Liver (tissue), 9 donors: Measurements from ENCODE around the gene RBMS2. TPM values are rescaled to one million over a fixed set of nuclear protein-coding genes. Genes with fewer than 3 reads are reported as not detected.
"Not testable (repeated sequence)": the region's sequence is repeated elsewhere in the genome, so short reads cannot be mapped to it uniquely, and the experiment has no call there.

Experiments used
- DNase-seq: peaks from one replicate; pipeline ENCODE4 v3.0.0-alpha.2; 2017; ENCODE audit warnings: low spot score
- H3K27ac ChIP-seq, 2 donors: one replicate each; pipeline ENCODE4 v1.7.0; 2013; ENCODE audit warnings: inconsistent platforms in 2 of 2, low read length in 2 of 2, control low read depth in 1 of 2, low read depth in 1 of 2, mild to moderate bottlenecking in 1 of 2
- H3K27me3 ChIP-seq, 4 donors: one replicate each; pipeline versions ENCODE4 v1.6.1 to v1.7.0; 2013; ENCODE audit warnings: low read length in 3 of 4, inconsistent platforms in 1 of 4, mild to moderate bottlenecking in 1 of 4, moderate library complexity in 1 of 4; ENCODE audit not compliant: control insufficient read depth in 4 of 4, insufficient read depth in 4 of 4
- H3K36me3 ChIP-seq, 4 donors: one replicate each; pipeline versions ENCODE4 v1.6.1 to v1.7.0; 2013; ENCODE audit warnings: low read length in 3 of 4, mild to moderate bottlenecking in 3 of 4, low read depth in 1 of 4, moderate library complexity in 1 of 4; ENCODE audit not compliant: control insufficient read depth in 4 of 4, insufficient read depth in 3 of 4
- H3K4me1 ChIP-seq, 4 donors: one replicate each; pipeline versions ENCODE4 v1.6.1 to v1.7.0; 2013; ENCODE audit warnings: low read length in 3 of 4, mild to moderate bottlenecking in 3 of 4, moderate library complexity in 1 of 4; ENCODE audit not compliant: control insufficient read depth in 4 of 4, insufficient read depth in 4 of 4
- H3K4me3 ChIP-seq, 3 donors: one replicate each; pipeline versions ENCODE4 v1.6.1 to v1.7.0; 2013; ENCODE audit warnings: low read length in 3 of 3, control low read depth in 1 of 3, low read depth in 1 of 3, mild to moderate bottlenecking in 1 of 3
- H3K9ac ChIP-seq, 2 donors: one replicate each; pipeline ENCODE4 v1.7.0; 2013; ENCODE audit warnings: low read length in 2 of 2, mild to moderate bottlenecking in 2 of 2, moderate library complexity in 2 of 2, control low read depth in 1 of 2, low read depth in 1 of 2
- H3K9me3 ChIP-seq, 4 donors: one replicate each; pipeline versions ENCODE4 v1.6.1 to v1.7.0; 2013; ENCODE audit warnings: low read length in 3 of 4; ENCODE audit not compliant: control insufficient read depth in 4 of 4
- EGR1 ChIP-seq, 2 donors: IDR thresholded peaks; 2 replicates each; pipeline ENCODE4 v1.6.1; 2016 to 2018; ENCODE audit warnings: antibody characterized with exemption in 2 of 2, low read depth in 2 of 2
- FOXA2 ChIP-seq: IDR thresholded peaks from 2 replicates; pipeline ENCODE4 v1.6.1; 2016; ENCODE audit warnings: antibody characterized with exemption
- HNF4A ChIP-seq, 2 donors: conservative IDR thresholded peaks; 2 replicates each; pipeline ENCODE4 v1.6.1; 2016; ENCODE audit warnings: antibody characterized with exemption in 2 of 2, mild to moderate bottlenecking in 2 of 2
- JUND ChIP-seq, 2 donors: IDR thresholded peaks; 2 replicates each; pipeline ENCODE4 v1.6.1; 2016; ENCODE audit warnings: antibody characterized with exemption in 2 of 2
- RXRA ChIP-seq, 2 donors: IDR thresholded peaks; 2 replicates each; pipeline ENCODE4 v1.6.1; 2017 to 2018; ENCODE audit warnings: antibody characterized with exemption in 2 of 2, mild to moderate bottlenecking in 1 of 2
- SP1 ChIP-seq: IDR thresholded peaks from 2 replicates; pipeline ENCODE4 v1.6.1; 2018; ENCODE audit warnings: antibody characterized with exemption, mild to moderate bottlenecking
- YY1 ChIP-seq: IDR thresholded peaks from 2 replicates; pipeline ENCODE4 v1.6.1; 2016; ENCODE audit warnings: antibody characterized with exemption, mild to moderate bottlenecking
- WGBS: extraction: QIAGEN DNeasy Blood & Tissue Kit; methylation state at CpG from one replicate; pipeline ENCODE4 v1.1.7; 2013; 5-methylcytosine and 5-hydroxymethylcytosine counted together
- polyA plus RNA-seq, 2 donors: library from polyadenylated mRNA; stranded (reverse) in 1 of 2; unstranded in 1 of 2; fragments of 200-250 nt in 1 of 2; fragments of >200 nt in 1 of 2; fragmentation: Nextera tagmentation in 1 of 2; extraction: Ambion mirVana in 1 of 2; gene quantifications; one replicate each; pipeline versions ENCODE4 v1.2.1 to v1.2.3, GENCODE V29; 2013 to 2015
- total RNA-seq, 2 donors: library from RNA; depleted of rRNA; stranded (reverse); fragments of >200 nt; gene quantifications; one replicate each; pipeline ENCODE4 v1.2.3, GENCODE V29; 2014
- TF ChIP-seq, protein P1 (sequence below): IDR thresholded peaks from 2 replicates; pipeline ENCODE4 v1.6.1; 2016; ENCODE audit warnings: antibody characterized with exemption, mild to moderate bottlenecking
- TF ChIP-seq, protein P2 (sequence below): IDR thresholded peaks from 2 replicates; pipeline ENCODE4 v1.6.1; 2016; ENCODE audit warnings: antibody characterized with exemption
- donor health status: healthy.
- donor health status: healthy.
- donor health status: healthy.
- donor health status: healthy.
- donor health status: healthy.

RBMS2 gene
- total and polyA plus RNA-seq, 4 donors: 1.2 to 3.8 (median 1.8) TPM

DNA sequence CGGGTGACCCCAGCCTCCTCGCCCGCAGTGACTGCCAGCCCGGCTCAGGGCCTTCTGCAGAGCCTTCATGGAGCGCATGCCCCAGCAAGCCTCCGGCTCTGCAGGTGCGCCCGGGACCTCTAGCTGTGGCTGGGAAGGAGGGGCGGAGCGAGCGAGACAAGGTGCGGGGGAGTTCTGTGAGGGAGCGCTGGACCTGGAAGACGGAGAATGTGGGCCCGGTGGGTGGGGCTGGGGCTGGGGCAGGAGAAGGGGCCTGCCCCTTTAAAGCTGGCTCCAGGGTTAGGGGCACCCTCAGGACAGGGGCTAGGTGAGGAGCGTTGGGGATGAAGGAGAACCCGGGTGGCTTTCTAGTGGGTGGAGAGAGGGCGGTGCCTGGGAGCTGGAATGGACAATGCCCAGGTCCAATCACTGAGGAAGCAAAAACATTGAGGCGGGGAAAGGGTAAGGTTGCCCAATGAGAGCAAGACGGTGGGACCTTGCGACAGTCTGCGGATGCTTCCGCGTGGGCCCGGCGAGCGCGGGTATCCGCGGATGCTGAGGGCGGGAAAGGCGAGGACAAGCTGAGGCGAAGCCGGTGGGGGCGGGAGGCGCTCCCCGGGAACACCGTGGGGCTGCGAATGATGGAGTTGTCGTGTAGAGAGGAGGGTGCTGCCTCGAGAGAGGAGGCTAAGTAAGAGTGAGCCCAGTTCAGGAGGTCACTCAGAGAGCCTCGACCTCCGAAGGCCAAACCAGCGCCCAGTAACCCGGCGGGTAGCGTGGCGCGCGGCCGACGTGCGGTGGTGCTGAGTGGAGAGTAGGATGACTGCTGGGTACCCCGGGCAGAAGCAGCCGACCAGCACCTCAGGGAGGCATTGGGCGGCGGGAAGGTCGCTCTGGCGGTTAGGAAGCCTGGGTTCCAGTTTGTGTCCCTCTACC, 33.3 kb upstream of the RBMS2 start, which contains the start of gene GLS2:
TSS of gene GLS2 (minus strand) at position 121 of the 915 bp plus-strand sequence. CDS start at position 78, 43 bp downstream.
- H3K27ac ChIP-seq: peak within 1 kb of the TSS; percentile 78 to 81
- peak within 1 kb of the TSS; percentile 54 to 60 (median 55) for H3K4me3 ChIP-seq
- peak; percentile 22 for TF ChIP-seq YY1
- no peak for TF ChIP-seq JUND (IDR thresholded peaks at IDR 0.05)
- peak in 1 of 2 donors; percentile 64 for TF ChIP-seq HNF4A (conservative IDR thresholded peaks at IDR 0.05)
- TF ChIP-seq EGR1 (IDR thresholded peaks at IDR 0.05; ENCODE audit: low read depth in 2 of 2): peak; percentile 31 to 64
- peak in 1 of 2 donors; percentile 42 for TF ChIP-seq RXRA (IDR thresholded peaks at IDR 0.05)
- TF ChIP-seq FOXA2: no peak
- TF ChIP-seq, protein P1, sequence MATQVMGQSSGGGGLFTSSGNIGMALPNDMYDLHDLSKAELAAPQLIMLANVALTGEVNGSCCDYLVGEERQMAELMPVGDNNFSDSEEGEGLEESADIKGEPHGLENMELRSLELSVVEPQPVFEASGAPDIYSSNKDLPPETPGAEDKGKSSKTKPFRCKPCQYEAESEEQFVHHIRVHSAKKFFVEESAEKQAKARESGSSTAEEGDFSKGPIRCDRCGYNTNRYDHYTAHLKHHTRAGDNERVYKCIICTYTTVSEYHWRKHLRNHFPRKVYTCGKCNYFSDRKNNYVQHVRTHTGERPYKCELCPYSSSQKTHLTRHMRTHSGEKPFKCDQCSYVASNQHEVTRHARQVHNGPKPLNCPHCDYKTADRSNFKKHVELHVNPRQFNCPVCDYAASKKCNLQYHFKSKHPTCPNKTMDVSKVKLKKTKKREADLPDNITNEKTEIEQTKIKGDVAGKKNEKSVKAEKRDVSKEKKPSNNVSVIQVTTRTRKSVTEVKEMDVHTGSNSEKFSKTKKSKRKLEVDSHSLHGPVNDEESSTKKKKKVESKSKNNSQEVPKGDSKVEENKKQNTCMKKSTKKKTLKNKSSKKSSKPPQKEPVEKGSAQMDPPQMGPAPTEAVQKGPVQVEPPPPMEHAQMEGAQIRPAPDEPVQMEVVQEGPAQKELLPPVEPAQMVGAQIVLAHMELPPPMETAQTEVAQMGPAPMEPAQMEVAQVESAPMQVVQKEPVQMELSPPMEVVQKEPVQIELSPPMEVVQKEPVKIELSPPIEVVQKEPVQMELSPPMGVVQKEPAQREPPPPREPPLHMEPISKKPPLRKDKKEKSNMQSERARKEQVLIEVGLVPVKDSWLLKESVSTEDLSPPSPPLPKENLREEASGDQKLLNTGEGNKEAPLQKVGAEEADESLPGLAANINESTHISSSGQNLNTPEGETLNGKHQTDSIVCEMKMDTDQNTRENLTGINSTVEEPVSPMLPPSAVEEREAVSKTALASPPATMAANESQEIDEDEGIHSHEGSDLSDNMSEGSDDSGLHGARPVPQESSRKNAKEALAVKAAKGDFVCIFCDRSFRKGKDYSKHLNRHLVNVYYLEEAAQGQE: peak; percentile 50
- TF ChIP-seq, protein P2, sequence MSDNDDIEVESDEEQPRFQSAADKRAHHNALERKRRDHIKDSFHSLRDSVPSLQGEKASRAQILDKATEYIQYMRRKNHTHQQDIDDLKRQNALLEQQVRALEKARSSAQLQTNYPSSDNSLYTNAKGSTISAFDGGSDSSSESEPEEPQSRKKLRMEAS: peak; percentile 95
- peak; percentile 73 for TF ChIP-seq SP1
- peaks cover 0 to 44% (median 27%) of the 10 kb centered on the region in 4 donors for H3K4me1 ChIP-seq
- DNase-seq: peak; percentile 70
- H3K9ac ChIP-seq: peak within 1 kb of the TSS; percentile 30 to 52
- H3K9me3 ChIP-seq: no peaks in the 10 kb centered on the region
- 22% methylated on average over 59 of the region's 59 CpGs for WGBS
- H3K36me3 ChIP-seq: peaks cover 0 to 1% (median 0%) of the 10 kb centered on the region in 4 donors
- no peaks in the 10 kb centered on the region for H3K27me3 ChIP-seq

DNA sequence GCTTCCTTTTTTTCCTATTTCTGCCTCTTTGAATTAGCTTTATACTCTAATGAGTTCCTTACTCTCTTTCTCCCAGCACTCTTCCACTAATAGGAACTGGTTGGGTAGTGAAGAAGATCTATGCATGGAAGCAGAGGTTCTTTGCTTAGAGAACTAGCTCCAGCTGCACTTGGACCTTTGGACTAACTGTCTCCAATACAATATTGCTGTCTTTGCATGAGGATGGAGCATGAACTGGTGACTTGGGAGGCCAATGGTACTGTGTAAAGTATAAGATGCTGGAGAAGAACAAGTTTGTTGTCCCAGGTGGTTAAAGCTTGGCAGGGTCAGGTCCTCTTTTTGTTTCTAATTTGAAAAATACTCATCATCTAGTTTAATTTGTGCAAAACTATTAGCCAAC, 31.3 kb upstream of the RBMS2 start:
- Histone ChIP-seq H3K27ac (no peak overlapping the region), H3K27me3 (no peaks in the 10 kb centered on the region), H3K9me3 (no peaks in the 10 kb centered on the region), H3K4me1 (peaks cover 0 to 36% (median 23%) of the 10 kb centered on the region in 4 donors), H3K36me3 (peaks cover 0 to 1% (median 0%) of the 10 kb centered on the region in 4 donors), H3K9ac (no peak overlapping the region), H3K4me3 (no peak overlapping the region)
- no peak for DNase-seq
- TF ChIP-seq HNF4A (conservative IDR thresholded peaks at IDR 0.05): peak; percentile 37 to 54
- no peak for TF ChIP-seq FOXA2

DNA sequence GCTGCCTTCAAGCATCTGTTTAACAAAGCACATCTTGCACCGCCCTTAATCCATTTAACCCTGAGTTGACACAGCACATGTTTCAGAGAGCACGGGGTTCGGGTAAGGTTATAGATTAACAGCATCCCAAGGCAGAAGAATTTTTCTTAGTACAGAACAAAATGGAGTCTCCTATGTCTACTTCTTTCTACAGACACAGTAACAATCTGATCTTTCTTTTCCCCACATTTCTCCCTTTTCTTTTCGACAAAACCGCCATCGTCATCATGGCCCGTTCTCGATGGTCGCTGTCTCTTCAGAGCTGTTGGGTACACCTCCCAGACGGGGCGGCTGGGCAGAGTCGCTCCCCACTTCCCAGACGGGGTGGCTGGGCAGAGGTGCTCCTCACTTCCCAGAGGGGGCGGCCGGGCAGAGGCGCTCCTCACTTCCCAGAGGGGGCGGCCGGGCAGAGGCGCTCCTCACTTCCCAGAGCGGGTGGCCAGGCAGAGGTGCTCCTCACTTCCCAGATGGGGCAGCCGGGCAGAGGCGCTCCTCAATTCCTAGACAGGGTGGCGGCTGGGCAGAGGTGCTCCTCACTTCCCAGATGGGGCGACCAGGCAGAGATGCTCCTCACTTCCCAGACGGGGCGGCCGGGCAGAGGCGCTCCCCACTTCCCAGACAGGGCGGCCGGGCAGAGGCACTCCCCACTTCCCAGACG, 28.1 kb upstream of the RBMS2 start:
- not testable (repeated sequence) for H3K4me3 ChIP-seq, H3K27me3 ChIP-seq, H3K27ac ChIP-seq, DNase-seq, H3K9ac ChIP-seq, H3K9me3 ChIP-seq, H3K36me3 ChIP-seq
- 91% methylated on average over 31 of the region's 31 CpGs for WGBS
- peaks cover 0 to 10% (median 4%) of the 10 kb centered on the region in 4 donors for H3K4me1 ChIP-seq

DNA sequence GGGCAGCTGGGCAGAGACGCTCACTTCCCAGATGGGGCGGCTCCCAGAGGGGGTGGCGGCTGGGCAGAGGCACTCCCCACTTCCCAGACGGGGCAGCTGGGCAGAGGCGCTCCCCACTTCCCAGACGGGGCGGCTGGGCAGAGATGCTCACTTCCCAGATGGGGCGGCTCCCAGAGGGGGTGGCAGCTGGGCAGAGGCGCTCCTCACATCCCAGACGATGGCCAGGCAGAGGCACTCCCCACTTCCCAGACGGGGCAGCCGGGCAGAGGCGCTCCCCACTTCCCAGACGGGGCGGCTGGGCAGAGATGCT, 27.6 kb upstream of the RBMS2 start:
- not testable (repeated sequence) for H3K9ac ChIP-seq, H3K4me1 ChIP-seq, H3K9me3 ChIP-seq, H3K27me3 ChIP-seq, H3K36me3 ChIP-seq, H3K4me3 ChIP-seq, DNase-seq, H3K27ac ChIP-seq
- 94% methylated on average over 15 of the region's 15 CpGs for WGBS

DNA sequence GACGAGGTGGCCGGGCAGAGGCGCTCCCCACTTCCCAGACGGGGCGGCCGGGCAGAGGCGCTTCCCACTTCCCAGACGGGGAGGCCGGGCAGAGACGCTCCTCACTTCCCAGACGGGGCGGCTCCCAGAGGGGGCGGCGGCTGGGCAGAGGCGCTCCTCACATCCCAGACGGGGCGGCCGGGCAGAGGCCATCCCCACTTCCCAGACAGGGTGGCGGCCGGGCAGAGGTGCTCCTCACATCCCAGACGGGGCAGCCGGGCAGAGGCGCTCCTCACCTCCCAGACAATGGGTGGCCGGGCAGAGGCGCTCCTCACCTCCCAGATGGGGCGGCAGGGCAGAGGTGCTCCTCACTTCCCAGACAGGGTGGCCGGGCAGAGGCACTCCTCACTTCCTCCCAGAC, 27.1 kb upstream of the RBMS2 start:
- H3K27ac ChIP-seq, H3K9me3 ChIP-seq, DNase-seq, H3K36me3 ChIP-seq, H3K4me3 ChIP-seq, H3K9ac ChIP-seq, H3K27me3 ChIP-seq, H3K4me1 ChIP-seq: not testable (repeated sequence)
- WGBS: 98% methylated on average over 27 of the region's 27 CpGs
